Jurkat, Clone E6-1 (cell line): ENCODE measurements around the gene CCN2.

Experiments used
- DNase-seq: peaks from one replicate; pipeline ENCODE4 v3.0.0-alpha.2; 2011; ENCODE audit warnings: low read depth, low spot score
- H3K4me3 ChIP-seq: 2 replicates; pipeline ENCODE4 v1.5.1; 2011; ENCODE audit warnings: mild to moderate bottlenecking, low read length, control low read depth, moderate library complexity

CCN2 gene

DNA sequence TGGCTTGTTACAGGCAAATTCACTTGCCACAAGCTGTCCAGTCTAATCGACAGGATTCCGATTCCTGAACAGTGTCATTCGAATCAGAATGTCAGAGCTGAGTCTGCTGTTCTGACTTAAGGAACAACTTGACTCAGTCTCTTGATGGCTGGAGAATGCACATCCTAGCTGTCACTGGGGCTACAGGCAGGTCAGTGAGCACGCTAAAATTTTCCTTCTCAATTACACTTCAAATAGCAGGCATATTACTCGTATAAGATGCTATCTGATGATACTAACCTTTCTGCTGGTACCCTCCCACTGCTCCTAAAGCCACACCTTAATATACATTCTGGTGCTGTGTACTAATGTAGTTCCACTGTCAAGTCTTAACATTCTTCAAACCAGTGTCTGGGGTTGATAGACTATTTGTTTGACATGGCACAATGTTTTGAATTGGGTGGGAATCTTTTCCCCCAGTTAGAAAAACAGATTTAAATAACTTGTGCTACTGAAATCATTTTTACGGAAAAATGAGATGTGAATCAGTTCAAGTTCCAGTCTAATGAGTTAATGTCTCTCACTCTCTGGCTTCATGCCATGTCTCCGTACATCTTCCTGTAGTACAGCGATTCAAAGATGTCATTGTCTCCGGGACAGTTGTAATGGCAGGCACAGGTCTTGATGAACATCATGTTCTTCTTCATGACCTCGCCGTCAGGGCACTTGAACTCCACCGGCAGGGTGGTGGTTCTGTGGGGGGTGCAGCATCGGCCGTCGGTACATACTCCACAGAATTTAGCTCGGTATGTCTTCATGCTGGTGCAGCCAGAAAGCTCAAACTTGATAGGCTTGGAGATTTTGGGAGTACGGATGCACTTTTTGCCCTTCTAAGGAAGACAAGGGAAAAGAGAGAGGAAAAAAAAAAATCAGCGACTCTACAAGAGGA lies 2.2 kb downstream of the CCN2 start:
- DNase-seq = no peak
- H3K4me3 ChIP-seq = no peak overlapping the region

DNA sequence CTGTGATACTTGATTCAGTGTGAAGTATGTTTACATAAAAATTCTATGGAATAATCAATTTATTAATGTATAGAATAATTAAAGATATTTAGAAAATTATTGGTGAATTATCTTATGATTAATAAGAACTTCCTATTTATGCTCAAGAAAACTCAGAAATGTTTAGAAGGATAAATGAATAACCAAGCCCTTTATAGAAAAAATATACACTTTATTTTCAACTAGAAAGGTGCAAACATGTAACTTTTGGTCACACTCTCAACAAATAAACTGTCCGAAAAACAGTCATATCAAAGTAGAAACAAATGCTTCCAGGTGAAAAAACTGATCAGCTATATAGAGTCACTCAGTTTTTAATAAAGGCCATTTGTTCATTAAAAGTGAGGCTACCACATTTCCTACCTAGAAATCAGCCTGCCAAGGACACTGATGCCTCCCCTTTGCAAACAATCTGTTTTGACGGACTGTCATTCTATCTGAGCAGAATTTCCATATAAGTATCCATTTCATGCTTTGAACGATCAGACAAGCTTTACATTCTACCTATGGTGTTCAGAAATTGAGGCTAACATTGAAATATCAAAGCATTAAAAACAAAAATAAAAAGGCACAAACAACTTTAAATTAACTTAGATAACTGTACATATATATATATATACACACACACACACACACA lies 3.0 kb downstream of the CCN2 start:
- H3K4me3 ChIP-seq = no peak overlapping the region
- DNase-seq = no peak

DNA sequence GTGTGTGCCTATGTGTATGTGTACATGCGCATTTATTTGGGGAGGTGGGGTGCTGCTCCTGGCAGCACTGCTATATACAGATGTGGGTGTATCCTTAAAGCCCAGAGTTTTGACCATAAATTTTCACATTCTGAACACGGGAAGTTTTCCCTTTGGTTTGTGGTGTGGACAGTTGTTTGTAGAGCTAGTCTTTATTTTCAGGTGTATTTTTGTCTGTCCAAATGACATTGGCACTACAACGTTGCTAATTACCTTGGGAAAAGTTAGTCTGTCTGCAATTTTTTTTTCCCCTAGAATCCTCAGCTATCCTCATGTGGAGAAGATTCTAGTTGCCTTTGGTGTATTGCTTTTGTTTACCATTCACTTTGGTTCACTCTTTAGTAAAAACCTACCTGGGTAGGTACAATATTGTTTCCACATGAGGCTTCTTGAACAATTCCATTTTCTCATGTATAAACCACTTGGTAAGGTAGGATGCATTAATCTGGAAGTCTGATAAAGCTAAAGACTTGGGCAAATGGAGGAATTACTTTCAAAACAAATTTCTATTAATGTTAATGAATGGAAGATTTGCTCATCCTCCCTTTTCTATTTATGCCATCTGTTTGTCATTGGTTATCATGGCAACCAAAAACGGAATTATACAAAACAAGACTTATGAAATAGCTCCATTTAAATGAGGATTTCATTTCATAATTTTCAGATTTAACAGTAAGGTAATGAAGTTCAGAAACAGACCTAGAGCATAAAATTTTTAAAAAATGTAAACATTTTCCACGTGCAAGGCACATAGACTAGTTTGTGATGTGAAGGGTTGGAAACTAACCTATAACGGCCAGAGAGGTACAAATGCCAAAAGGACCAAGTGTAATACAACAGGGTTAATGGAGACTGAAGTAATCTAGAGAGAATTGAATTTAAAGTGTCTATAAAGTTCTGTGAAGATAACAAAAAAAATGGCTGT lies 3.9 kb downstream of the CCN2 start:
- DNase-seq = no peak
- H3K4me3 ChIP-seq = no peak overlapping the region

DNA sequence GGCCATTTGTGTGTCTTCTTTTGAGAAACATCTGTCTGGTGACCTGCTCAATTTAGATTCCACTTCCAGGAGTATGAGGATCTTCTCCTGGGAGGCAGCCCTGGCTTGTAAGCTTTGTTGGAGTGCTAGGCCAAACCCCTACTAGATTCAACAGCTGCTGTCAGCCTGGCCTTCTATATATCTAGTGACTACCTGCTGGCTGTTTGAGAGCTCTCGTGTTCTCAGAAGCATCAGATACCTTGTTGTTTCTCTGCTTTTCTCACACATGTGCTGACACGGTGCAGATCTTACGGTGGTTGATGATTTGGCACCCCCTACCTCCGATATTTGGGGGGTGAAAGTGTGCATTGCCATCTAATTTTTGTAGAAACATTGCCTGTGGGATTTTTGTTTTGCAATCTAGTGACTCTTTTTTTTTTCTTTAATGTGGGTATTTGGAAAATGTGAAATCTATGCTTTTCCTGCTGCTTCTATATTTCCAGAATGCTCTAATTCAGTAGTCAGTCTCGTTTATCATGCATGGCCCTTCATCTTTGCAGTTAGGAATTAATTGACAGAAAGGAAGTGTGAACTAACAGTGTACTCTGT lies 4.7 kb downstream of the CCN2 start:
- no peak overlapping the region for H3K4me3 ChIP-seq
- no peak for DNase-seq

DNA sequence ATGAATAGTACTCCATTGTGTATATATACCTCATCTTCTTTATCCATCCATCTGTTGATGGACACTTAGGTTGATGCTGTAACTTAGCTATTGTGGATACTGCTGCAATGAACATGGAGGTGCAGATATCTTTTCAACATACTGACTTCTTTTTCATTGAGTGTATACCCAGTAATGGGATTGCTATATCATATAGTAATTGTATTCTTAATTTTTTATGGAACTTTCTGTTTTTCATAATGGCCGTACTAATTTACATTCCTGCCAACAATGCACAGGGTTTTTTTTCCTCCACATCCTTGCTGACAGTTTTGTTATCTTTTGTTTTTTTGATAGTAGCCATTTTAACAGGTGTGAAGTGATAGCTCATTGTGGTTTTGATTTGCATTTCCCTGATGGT lies 5.2 kb downstream of the CCN2 start:
- no peak overlapping the region for H3K4me3 ChIP-seq
- no peak for DNase-seq

DNA sequence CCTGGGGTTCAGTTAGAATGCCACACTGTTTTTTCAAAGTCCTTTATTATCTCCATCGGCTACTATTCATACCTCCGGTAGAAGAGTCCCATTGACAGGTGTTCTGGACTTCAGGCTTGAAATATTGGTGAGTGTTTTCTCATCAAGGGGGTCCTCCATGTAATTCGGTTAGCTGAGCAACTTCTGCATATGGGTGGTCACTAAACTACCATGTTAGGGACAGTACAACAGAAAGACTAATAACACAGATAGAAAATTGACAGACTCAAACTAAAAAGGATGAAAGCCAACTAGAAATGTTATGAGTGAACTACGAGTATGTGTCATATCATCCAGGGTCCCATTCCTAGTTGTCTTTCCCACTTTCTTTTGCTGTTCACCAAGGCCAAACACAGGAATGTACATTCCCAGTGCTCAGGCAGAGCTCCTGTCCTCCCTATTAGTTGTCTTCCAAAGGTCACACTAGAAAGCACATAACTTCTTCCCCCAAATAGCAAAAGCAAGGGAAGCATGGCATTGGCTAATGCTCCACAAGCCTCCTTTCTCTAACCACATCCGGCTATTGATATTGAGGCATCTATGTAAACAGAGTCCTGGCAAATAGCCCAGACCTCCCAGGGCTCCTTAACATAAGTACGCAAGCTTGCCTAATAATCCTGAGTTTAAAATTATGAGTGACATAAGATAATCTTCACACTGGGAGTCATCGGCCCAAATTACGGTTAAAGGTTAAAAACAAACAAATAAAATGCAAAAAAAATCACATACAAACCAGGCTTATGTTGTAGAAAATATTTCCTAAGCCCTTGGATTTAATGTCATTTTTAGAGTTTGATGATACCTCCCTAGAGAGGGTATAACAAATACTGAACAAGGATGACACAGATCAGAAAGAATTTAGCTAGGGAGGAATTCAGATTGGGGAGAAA lies 13.2 kb downstream of the CCN2 start:
- H3K4me3 ChIP-seq = no peak overlapping the region

DNA sequence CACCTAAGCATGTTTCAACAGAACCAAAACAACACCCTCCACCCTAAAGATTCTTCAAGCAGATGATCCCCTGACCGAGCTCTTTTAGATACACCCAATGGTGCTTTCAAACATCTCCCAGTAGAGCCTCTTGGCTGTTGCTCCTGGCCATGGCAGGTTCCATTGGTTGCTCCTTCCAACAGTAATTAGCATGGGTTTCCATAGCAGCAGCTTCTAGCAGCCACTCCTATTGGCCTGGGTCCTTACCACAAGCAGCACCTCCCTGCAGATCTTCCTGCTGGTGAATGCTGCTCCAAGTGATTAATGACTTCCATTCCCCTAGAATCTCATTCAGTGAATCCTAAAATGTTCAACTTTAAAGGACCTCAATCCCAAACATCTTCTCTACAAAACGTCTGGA lies 13.9 kb downstream of the CCN2 start:
- no peak overlapping the region for H3K4me3 ChIP-seq
- DNase-seq = no peak

More for the DNA sequence above, 13.2 kb downstream of the CCN2 start:
- DNase-seq = no peak

DNA sequence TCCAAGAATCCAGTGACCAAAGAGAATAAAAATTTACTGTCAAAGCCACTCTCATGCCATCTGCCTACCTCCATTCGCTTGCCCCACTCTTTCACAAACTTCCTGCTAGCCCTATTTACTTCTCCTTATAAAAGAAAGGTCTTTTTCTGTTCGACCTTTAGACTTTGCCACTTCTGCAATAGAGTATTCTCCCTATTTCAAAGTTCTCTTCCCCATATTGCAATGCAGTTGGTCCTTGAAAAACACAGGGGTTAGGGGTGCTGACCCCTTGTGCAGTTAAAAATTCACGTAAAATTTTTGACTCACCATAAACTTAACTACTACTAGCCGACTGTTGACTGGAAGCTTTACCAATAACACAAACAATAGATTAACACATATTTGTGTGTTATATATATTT lies 15.0 kb downstream of the CCN2 start:
- no peak for DNase-seq
- H3K4me3 ChIP-seq = no peak overlapping the region

DNA sequence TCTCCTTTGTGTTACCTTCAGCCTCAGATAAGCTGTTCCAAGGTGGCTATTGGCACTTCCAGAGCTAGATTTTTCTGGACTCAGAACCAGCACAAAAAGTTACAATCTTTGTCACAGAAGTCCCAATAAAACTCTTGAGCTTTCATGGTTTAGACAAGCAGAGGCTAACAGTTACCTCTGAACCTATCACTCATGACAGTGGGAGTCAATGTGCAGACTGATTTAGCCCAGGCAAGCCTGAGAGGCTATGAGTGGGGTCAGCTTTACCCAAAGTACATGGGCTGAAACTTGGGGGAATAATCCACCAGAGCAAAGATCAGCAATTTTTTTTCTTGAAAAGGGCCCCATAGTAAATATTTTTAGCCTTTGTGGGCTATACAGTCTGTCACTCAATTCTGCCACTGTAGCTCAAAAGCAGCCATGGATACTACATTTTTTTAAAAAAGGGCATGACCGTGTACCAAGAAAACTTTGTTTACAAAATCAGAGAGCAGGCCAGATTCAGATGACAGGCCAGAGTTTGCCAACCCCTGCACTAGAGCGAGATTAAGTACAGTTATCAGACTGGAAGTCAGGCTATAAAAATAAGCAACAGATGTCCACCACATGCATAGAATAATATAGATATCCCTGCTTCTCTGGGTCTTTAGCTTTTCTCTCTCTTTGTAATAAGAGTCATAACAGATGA lies 20.0 kb downstream of the CCN2 start:
- H3K4me3 ChIP-seq = no peak overlapping the region
- DNase-seq = no peak

DNA sequence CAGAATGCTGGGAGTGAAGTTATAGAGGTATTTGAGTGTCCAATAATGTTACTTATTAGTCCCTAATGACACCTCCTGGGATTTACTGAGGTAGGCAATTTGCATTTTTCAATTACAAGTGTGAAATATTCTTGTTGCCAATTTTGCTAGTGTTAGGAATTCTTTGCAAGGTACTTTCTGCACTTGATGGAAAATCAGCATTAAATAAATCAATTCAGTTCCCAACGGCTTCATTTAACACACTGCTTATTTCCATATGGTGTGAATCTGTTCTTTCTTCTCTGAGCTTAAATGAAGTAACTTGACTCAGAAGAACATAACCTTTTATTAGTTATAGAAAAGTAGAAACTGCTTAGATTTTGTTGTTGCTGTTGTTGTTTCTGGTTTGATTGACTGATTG lies 21.2 kb downstream of the CCN2 start:
- no peak overlapping the region for H3K4me3 ChIP-seq
- no peak for DNase-seq

DNA sequence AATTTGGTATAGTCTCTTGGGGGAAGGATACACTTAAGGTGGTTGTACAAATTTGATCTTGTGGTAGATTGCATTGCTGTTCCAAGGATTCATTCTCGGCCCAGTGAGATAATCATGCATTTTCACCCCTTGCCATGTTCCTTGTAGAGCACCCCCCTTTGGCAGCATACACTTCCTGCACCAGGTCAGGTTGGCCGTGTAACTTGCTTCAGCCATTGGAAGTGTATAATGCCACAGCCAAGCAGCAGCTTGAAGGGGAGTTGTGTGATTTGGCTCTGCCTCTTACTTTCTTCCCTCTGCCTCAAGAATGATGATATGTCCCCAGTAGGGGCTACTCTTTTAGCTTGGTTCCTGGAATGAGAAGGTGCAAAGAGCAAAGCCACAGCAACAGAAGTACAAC lies 21.9 kb downstream of the CCN2 start:
- no peak for DNase-seq
- H3K4me3 ChIP-seq = no peak overlapping the region

DNA sequence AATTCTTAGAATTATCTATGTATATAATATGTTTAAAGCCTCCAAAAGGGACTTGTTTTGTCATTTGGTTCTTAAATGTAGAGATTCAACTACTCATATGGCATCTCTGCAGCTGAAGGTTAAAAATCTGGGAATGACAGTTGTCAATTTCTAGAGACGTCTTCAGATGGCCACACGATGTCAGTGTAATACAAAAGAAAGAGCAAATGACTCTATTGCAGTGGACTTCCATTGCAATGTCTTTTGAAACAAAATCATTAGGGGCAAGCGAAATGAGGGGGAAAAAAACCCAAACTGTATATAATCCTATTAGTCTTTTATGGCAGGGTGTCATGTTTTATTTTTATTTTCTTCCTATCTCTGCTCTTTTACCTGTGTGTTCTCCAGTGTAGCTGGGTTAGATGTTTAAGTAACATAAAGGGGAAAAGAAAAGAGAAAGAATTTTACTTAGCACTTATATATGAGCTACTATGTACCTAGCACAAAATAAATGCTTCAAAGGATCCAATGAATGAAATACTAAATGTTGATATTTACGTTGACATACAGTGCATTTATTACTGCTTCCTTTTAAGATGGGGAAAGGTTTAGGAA lies 26.2 kb downstream of the CCN2 start:
- DNase-seq = peak; percentile 17
- H3K4me3 ChIP-seq = no peak overlapping the region

DNA sequence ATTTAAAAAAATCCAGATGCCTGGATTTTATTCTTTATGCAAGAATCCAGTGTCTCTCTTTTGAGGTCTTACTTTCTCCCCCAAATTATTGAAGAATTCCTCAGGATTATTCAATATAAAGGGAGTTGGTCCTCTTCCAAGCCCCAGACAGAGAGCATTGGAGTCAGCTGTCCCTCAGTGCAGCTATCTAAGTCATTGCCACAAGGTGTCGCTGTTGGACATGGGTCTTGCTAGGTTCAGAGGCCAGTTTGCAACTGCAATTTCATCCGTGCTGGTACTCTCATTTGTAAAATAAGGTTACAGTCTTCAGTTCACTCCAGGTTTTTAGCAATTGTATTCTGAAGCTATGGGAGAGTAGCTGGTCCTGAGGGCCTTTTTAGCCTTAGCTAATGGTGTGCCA lies 27.8 kb downstream of the CCN2 start:
- H3K4me3 ChIP-seq = no peak overlapping the region
- DNase-seq = peak; percentile 49

DNA sequence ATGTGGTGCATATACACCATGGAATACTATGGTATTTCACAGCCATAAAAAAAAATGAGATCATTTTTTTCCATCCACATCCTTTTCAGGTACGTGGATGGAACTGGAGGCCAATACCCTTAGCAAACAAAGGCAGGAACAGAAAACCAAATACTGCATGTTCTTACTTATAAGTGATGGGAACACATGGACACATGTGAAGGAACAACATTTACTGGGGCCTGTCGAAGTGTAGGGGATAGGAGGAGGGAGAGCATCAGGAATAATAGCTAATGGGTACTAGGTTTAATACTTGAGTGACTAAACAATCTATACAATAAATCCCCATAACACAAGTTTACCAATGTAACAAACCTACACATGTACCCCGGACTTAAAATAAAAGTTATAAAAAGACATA lies 30.5 kb downstream of the CCN2 start:
- H3K4me3 ChIP-seq = no peak overlapping the region
- DNase-seq = no peak

DNA sequence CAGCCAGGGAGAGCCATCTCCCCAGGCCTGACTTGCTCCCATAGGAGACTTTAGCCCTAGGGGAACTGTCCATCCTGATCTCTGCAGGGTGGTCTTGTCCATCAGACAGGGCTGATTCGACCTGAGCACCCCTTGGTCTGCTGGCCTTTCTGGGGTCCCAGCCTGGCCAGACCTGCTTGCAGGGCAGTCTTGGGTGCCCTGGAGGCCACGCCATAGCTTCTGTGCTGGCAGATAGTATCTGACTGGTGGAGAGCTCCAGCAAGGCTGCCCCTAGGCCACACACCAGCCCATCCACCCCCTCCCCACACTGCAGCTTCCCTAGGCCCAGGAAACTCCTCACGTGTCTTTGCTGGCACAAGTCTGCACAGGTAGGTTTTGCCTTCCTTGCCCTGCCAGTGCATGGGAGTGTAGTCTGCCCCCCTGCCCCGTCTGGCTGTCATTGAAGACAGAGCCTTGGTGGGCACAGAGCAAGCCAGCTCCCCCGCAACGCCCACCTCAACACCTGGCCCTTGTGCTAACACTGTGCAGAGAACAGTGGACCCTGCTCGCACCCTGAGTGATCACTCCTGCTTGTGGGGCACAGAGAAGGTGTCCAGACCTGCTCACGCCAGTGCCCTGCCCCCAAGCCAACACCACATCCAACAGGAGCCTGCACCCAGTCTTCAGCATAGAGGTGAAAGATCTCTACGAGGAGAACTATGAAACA lies 32.4 kb downstream of the CCN2 start:
- no peak overlapping the region for H3K4me3 ChIP-seq
- DNase-seq = no peak

DNA sequence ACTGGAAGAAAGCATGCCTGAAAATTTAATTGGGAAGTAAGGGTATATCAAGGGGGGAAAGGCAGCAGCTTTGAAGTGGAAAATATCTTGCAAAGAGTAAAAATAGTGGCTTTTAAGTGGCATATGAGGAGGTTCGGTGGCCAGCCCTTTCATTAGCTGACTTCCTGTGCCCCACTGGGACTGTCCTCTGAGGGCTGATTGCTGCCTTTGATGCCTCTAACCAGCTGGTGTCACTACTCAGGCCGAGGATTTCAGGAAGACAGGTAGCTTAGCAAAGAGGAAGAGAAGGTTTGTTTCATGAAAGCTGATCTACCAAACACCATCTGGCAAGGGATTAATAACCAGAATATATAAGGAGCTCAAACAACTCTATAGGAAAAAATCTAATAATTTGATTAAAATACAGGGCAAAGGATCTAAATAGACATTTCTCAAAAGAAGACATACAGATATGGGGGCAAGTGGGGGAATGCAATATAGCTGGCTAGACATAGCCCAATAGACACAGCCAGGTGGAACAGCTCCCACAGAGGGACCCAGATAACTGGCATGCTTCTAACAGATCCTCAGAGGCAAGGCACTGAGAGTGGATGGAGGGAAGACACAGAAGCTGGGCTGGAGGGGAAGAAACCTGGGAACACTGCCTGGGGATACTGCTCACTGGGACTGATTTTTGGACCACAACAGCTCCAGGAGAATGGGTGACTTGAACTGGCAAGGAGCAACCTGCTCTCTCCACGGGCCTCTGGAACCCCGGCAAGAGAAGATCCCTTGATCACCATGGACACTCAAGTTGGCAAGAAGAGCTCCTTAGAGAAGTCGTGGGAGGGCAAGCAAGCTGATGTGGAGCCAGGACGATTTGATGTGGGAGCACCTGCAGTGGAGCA lies 33.2 kb downstream of the CCN2 start:
- DNase-seq = no peak
- no peak overlapping the region for H3K4me3 ChIP-seq
